Left lobe of liver (tissue), 2 donors: ENCODE measurements around the gene KRTAP4-2. TPM values are rescaled to one million over a fixed set of nuclear protein-coding genes. Genes with fewer than 3 reads are reported as not detected.
"Not testable (repeated sequence)": the region's sequence is repeated elsewhere in the genome, so short reads cannot be mapped to it uniquely, and the experiment has no call there.

Experiments used
- ATAC-seq: fragments of 200-7000 bp; cut with Tn5 transposase; one replicate; pipeline ENCODE4 v1.9.1; 2020; ENCODE audit warnings: mild to moderate bottlenecking, moderate library complexity
- DNase-seq: peaks from one replicate; pipeline ENCODE4 v3.0.0-alpha.2; 2020; ENCODE audit warnings: low spot score
- total RNA-seq: library from RNA; stranded (reverse); gene quantifications from one replicate; pipeline ENCODE4 v1.2.1, GENCODE V29; 2021
- donor health status: DM: no; HTN: no; CAD: no; lungs with moderate emphysema.
- donor health status: DM: no; HTN: yes; CAD: no.

KRTAP4-2 gene
- not detected for total RNA-seq

DNA sequence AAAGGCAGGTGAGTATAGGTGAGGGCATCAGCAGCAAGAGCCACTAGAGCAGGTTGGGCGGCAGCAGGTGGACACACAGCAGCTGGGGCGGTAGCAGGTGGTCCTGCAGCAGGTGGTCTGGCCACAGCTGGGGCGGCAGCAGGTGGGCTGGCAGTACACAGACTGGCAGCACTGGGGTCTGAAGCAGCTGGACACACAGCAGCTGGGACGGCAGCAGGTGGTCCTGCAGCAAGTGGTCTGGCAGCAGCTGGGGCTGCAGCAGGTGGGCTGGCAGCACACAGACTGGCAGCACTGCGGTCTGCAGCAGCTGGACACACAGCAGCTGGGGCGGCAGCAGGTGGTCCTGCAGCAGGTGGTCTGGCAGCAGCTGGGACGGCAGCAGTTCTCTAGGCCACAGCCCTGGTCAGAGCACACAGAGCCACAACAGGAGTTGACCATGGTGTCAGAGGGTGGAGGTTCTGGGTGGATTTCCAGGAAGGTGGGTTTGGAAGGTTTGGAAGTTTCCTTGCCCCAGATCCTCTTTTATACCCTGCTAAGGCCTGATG, at the start of gene KRTAP4-2:
TSS of gene KRTAP4-2 (minus strand) at position 495 of the 545 bp plus-strand sequence. CDS start at position 438, 57 bp downstream.
- DNase-seq = no peak
- no peak for ATAC-seq

- DNase-seq, ATAC-seq: not testable (repeated sequence)
These were observed 48.6 kb upstream of the KRTAP4-2 start, which contains the start of gene KRTAP9-2 for GRCh38 chr17:41226598-41227095. Gene KRTAP9-2, plus strand, starts transcription at chr17:41226648. Its CDS starts 7 bp downstream, at chr17:41226655.

- ATAC-seq = no peak
- no peak for DNase-seq
These were observed 48.0 kb upstream of the KRTAP4-2 start for GRCh38 chr17:41226051-41226450.

- no peak for ATAC-seq
- DNase-seq = no peak
These were observed 45.8 kb upstream of the KRTAP4-2 start for GRCh38 chr17:41223821-41224220.

DNA sequence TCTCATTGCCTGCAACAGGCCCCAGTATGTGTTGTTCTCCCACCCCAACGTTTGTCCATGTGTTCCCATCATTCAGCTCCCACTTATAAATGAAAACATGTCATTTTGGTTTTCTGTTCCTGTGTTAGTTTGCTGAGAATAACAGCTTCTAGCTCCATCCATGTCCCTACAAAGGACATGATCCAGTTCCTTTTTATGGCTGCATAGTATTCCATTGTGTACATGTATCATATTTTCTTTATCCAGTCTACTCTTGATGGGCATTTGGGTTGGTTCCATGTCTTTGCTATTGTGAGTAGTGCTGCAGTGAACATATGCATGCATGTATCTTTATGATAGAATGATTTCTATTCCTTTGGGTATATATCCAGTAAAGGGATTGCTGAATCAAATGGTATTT, 37.7 kb upstream of the KRTAP4-2 start:
- ATAC-seq = no peak
- DNase-seq = no peak

DNA sequence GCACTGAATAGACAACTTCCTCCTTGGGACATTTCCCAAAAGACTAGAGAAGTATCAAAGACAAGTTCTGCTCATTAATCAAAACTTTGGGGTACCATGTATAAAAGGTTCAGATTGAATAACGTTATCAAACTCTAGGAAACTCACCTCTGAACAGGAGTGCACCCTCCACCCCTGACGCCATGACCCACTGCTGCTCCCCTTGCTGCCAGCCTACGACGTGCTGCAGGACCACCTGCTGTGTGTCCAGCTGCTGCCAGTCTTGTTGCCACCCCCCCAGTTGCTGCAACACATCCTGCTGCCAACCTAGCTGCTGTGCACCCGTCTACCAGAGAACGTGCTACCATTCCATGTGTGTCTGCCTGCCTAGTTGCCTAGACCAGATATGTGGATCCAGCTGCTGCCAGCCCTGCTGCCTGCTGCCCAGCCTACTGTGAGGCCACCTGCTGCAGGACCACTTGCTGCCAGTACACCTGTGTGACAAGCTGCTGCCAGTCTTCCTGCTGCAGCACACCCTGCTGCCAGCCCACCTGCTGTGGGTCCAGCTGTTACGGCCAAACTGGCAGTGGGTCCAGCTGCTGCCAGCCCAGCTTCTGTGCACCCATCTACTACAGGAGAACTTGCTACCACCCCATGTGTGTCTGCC, 34.6 kb upstream of the KRTAP4-2 start:
- DNase-seq (no peak), ATAC-seq (no peak)

DNA sequence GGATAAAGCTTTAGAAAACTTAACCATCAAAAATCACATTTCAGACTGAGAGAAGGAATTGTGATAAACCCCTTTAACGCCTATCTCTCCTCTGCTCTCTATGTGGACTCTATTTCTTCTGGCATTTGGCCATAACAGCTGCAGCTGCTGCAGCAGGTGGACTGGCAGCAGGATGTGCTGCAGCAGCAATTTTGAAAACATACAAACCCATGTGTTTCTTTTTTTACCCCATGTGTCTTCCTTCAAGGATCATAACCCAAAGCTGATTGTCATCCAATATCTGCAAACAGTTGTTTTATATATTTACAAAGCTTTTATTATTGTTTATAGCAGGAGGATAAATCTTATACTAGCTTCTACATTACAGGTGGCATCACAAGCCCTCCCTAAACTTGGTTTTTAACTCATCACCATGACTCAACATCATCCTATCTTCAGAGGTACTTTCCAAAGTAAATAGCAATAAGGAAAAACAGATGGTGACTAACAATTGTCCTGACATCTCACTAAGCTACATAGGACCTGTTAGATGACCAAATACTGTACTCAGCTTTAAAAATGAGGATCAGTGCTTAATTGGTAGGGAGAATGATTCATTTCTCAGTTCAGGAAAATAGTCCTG, 33.9 kb upstream of the KRTAP4-2 start:
- no peak for ATAC-seq
- no peak for DNase-seq

DNA sequence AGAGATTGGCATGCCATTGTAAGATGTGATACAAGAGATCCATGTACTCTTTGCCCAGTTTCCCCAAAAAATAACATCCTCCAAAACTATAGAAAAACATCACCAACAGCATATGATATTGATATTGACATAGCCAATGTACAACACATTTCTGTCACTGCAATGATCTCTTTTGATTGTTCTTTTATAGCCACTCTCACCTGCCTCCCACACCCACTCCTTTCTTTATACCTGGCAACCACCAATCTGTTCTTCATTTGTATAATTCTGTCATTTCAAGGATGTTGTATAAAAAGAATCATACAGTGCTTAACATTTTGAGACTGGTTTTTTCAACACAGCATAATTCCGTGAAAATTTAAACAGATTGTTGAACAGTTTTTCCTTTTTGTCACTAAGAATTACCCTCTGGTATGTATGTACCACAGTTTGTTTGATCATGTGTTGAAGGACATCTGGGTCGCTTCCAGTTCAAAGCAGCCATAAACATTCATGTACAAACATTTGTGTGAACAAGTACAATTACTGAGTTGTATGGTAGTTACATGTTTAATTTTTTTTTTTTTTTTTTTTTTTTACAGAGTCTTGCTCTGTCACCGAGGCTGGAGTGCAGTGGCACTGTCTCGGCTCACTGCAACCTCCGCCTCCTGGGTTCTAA, 21.5 kb upstream of the KRTAP4-2 start:
- ATAC-seq (no peak), DNase-seq (no peak)

GRCh38 chr17:41196068-41196467, 18.0 kb upstream of the KRTAP4-2 start:
- no peak for DNase-seq
- ATAC-seq = no peak

- DNase-seq (no peak), ATAC-seq (no peak)
These were observed 12.3 kb upstream of the KRTAP4-2 start for GRCh38 chr17:41190328-41190727.

- ATAC-seq, DNase-seq: not testable (repeated sequence)
These were observed 11.9 kb upstream of the KRTAP4-2 start, which contains the start of gene KRTAP9-1 for GRCh38 chr17:41189837-41190318. Gene KRTAP9-1, plus strand, starts transcription at chr17:41189887. Its CDS starts 0 bp downstream, at chr17:41189887.

DNA sequence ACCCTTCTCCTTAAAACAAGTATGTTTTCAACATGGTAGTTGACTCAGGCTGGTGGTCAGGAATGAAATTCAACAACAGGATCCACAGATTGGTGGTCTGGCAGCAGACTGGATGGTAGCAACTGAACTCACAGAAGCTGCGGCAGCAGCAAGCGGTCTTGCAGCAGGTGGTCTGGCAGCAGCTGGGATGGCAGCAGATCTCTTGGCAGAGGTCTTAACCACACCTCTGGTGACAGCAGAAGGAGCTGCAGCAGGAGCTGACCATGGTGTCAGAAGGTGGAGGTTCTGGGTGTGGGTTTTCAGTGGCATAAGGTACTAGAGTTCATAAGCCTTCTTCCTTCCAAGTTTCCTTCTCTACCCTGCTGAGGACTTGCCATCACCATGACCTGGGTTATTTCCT, 8.9 kb upstream of the KRTAP4-2 start:
- DNase-seq (no peak), ATAC-seq (no peak)

GRCh38 chr17:41185001-41185400, 7.0 kb upstream of the KRTAP4-2 start:
- DNase-seq (no peak), ATAC-seq (no peak)

DNA sequence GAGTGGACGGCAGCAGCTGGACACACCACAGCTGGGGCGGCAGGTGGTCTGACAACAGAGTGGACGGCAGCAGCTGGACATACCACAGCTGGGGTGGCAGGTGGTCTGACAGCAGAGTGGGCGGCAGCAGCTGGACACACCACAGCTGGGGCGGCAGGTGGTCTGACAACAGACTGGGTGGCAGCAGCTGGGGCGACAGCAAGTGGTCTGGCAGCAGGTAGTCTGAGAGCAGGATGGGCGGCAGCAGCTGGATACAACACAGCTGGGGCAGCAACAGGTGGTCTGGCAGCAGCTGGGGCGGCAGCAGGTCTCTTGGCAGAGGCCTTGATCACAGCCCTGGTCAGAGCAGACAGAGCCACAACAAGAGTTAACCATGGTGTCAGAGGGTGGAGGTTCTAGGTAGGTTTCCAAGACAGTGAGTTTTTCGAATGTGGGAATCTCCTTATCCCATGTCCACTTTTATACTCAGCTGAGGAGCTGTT, 6.5 kb upstream of the KRTAP4-2 start, which contains the start of gene KRTAP4-1:
TSS of gene KRTAP4-1 (minus strand) at position 432 of the 482 bp plus-strand sequence. CDS start at position 375, 57 bp downstream.
- ATAC-seq = no peak
- no peak for DNase-seq

DNA sequence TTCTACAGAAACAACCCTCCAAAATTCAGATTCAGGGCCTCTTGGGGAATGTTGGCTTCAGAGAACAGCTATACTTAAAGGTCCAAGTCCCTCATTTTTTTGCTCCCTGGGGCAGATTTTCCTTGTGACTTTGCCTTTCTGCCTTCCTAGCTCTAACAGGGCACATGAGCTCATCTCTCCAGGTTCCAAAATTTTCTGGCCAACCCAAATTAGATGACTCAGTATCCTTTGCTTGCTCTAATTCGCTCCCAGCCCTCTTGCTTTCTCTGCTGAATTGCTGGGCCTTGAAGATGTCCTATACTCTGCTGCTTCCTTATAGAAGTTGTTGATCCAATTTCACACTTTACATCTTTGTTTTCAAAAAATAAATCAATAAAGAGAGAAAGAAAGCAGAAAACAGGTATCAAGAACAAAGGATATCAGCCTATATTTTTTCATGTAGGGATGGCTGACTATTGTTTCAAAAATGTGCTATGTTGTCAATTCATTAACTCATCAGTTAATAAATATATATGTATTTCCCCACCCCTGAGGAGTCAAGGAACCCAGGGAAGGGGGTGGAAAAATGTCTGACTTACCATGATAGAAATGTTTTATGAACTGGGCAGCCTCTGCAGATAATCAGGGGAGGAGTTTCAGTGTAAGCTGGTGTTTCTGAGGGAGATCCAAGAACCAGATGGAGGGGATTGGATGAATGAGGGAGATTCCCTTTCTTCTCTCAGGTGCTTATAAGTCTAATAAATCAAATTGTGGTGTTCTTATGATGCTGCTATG, 1.0 kb upstream of the KRTAP4-2 start:
- no peak for DNase-seq
- ATAC-seq = no peak

DNA sequence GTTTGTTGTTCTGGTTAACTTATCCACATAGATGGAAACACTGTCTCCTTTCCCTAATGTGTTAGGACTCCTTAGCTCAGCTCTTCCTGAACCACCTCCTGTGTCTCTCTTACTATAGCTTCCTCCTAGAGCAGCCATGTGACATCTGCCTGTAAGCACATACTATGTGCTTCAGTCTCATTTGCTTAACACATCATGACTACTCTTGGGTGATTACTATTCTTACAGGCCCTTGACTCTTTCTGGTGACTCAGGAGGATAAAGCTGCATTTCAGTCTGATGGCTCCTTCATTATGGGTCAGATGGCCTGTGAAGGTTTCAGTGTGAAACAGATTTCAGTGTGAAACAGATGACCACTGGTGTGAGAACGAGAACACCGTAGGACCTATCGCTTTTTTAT, 320 bp upstream of the KRTAP4-2 start:
- DNase-seq (no peak), ATAC-seq (no peak)

- no peak for DNase-seq
- no peak for ATAC-seq
These were observed 1.2 kb downstream of the KRTAP4-2 start for GRCh38 chr17:41176744-41177387.

DNA sequence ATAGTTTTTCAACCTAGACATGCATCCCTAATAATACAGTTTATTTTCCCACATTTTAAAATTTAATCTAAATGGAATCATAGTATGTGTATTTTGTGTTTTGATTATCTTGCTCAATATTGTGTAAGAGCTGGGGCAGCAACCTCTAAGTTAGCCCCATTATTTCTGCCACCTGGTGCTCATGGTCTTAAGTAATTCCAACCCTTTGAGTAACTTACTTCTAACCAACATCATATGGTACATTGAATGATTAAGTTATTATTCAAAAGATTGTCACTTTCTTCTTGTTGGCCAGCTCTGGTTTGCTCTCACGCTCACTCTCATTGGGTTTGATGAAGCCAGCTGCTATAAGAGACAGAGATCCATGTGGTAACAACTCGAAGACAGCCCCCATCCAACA, 6.1 kb downstream of the KRTAP4-2 start:
- DNase-seq (no peak), ATAC-seq (no peak)

DNA sequence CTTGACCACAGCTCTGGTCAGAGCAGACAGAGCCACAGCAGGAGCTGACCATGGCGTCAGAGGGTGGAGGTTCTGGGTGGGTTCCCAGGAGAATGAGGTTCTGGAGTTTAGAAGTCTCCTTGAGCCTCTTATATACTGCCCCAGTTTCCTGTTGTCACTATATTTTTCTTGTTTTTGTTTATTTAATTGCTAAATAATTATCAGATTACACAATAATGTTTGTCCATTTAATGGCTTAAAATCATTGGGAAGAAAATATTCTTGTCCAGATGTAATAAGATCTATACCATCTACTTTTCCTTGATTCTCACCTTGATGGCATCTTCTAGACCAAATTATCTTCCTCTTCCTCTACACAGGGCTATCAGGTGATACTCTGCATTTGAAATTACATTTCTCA, 9.9 kb downstream of the KRTAP4-2 start, which contains the start of gene KRTAP4-3:
TSS of gene KRTAP4-3 (minus strand) at position 101 of the 400 bp plus-strand sequence. CDS start at position 52, 49 bp downstream.
- DNase-seq = no peak
- ATAC-seq = no peak

DNA sequence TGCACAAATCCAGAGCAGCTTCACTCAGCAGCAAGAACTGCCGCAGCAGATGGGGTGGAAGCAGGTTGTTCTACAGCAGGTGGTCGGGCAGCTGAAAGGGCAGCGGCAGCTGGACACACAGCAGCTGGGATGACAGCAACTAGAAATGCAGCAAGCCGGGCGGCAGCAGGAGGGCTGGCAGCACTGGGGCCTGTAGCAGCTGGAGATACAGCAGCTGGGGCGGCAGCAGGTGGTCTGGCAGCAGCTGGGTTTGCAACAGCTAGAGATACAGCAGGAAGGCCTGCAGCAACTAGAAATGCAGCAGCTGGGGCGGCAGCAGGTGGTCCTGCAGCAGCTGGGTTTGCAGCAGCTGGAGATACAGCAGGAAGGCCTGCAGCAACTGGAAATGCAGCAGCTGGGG, 10.5 kb downstream of the KRTAP4-2 start:
- ATAC-seq = no peak
- no peak for DNase-seq
